ENCODE data around the gene NDUFS8.

NDUFS8 gene

GRCh38 chr11:68016904-68017817 lies 13.3 kb upstream of the NDUFS8 start:
- DNase-seq = no peak

GRCh38 chr11:68017980-68018729 lies 12.3 kb upstream of the NDUFS8 start:
- no peak for DNase-seq

GRCh38 chr11:68018730-68019190 lies 11.7 kb upstream of the NDUFS8 start:
- DNase-seq = no peak

GRCh38 chr11:68019486-68019885 lies 11.0 kb upstream of the NDUFS8 start:
- no peak for DNase-seq

- DNase-seq = no peak
Observed at GRCh38 chr11:68020575-68020974, 9.9 kb upstream of the NDUFS8 start.

- DNase-seq = no peak
Observed at GRCh38 chr11:68021167-68021787, 9.2 kb upstream of the NDUFS8 start.

- DNase-seq = no peak
Observed at GRCh38 chr11:68022531-68022930, 8.0 kb upstream of the NDUFS8 start.

GRCh38 chr11:68024508-68024907 lies 6.0 kb upstream of the NDUFS8 start:
- no peak for DNase-seq

- DNase-seq = no peak
Observed at GRCh38 chr11:68025047-68025446, 5.4 kb upstream of the NDUFS8 start.

- DNase-seq = no peak
Observed at GRCh38 chr11:68026391-68027105, 3.9 kb upstream of the NDUFS8 start.

- no peak for DNase-seq
Observed at GRCh38 chr11:68027667-68028066, 2.8 kb upstream of the NDUFS8 start.

- DNase-seq = no peak
Observed at GRCh38 chr11:68028802-68029545, 1.5 kb upstream of the NDUFS8 start.

GRCh38 chr11:68031144-68031464 lies 623 bp downstream of the NDUFS8 start:
- DNase-seq = no peak

- no peak for DNase-seq
Observed at GRCh38 chr11:68032003-68032402, 1.5 kb downstream of the NDUFS8 start.

GRCh38 chr11:68032997-68033707 lies 2.7 kb downstream of the NDUFS8 start:
- no peak for DNase-seq

GRCh38 chr11:68033708-68034045 lies 3.2 kb downstream of the NDUFS8 start:
- DNase-seq = no peak

GRCh38 chr11:68035266-68035876 lies 4.9 kb downstream of the NDUFS8 start:
- DNase-seq = no peak

GRCh38 chr11:68036141-68036716 lies 5.7 kb downstream of the NDUFS8 start:
- no peak for DNase-seq

GRCh38 chr11:68036717-68037239 lies 6.3 kb downstream of the NDUFS8 start:
- DNase-seq = no peak

GRCh38 chr11:68037411-68038225 lies 7.1 kb downstream of the NDUFS8 start:
- DNase-seq = no peak
